Measurements from ENCODE around the gene ZSWIM8. TPM values are rescaled to one million over a fixed set of nuclear protein-coding genes. Genes with fewer than 3 reads are reported as not detected.

ZSWIM8 gene
- polyA plus RNA-seq, 2 of the 4 experiments (the other 2 are of a cell fraction): 24.3 to 44.5 TPM

Small RNA genes lying within 50 kb of the gene (small RNA-seq; reads per million reads assigned to genes)
- gene AC022400.4 (0 reads per million in 6 experiments), gene AC022400.9 (0 reads per million in 6 experiments), gene ZSWIM8-AS1 (0 reads per million in 6 experiments)

Other genes starting within 250 kb of the ZSWIM8 start
- gene USP54, start 194.3 kb upstream of the ZSWIM8 start, polyA plus RNA-seq (2011; rRNA removed): 32.5 and 35.4 TPM in 2 replicates
- gene USP54, start 194.3 kb upstream of the ZSWIM8 start, polyA plus RNA-seq (2017; fragmentation: RNase III; extraction: RNeasy Plus Mini Kit Qiagen cat#74134 plus additional on column Dnase treatment): 8.3 to 9.0 TPM (median 8.8 TPM) in 3 replicates
- gene MYOZ1, start 144.1 kb upstream of the ZSWIM8 start, polyA plus RNA-seq (2011; rRNA removed): 0.04 TPM in 1 of 2 replicates, not detected in the other
- gene MYOZ1, start 144.1 kb upstream of the ZSWIM8 start, polyA plus RNA-seq (2017; fragmentation: RNase III; extraction: RNeasy Plus Mini Kit Qiagen cat#74134 plus additional on column Dnase treatment): not detected in 3 replicates
- gene SYNPO2L, start 129.6 kb upstream of the ZSWIM8 start, polyA plus RNA-seq (2011; rRNA removed): not detected in 2 replicates
- not detected in 3 replicates for gene SYNPO2L, start 129.6 kb upstream of the ZSWIM8 start, polyA plus RNA-seq (2017; fragmentation: RNase III; extraction: RNeasy Plus Mini Kit Qiagen cat#74134 plus additional on column Dnase treatment)
- 4.0 and 4.9 TPM in 2 replicates for gene AGAP5, start 87.5 kb upstream of the ZSWIM8 start, polyA plus RNA-seq (2011; rRNA removed)
- gene AGAP5, start 87.5 kb upstream of the ZSWIM8 start, polyA plus RNA-seq (2017; fragmentation: RNase III; extraction: RNeasy Plus Mini Kit Qiagen cat#74134 plus additional on column Dnase treatment): 2.5 to 2.8 TPM (median 2.6 TPM) in 3 replicates
- 84.7 and 121 TPM in 2 replicates for gene SEC24C, start 41.2 kb upstream of the ZSWIM8 start, polyA plus RNA-seq (2011; rRNA removed)
- gene SEC24C, start 41.2 kb upstream of the ZSWIM8 start, polyA plus RNA-seq (2017; fragmentation: RNase III; extraction: RNeasy Plus Mini Kit Qiagen cat#74134 plus additional on column Dnase treatment): 52.6 to 54.3 TPM (median 54.1 TPM) in 3 replicates
- 67.2 and 75.4 TPM in 2 replicates for gene CHCHD1, start 3.6 kb upstream of the ZSWIM8 start, polyA plus RNA-seq (2011; rRNA removed)
- gene CHCHD1, start 3.6 kb upstream of the ZSWIM8 start, polyA plus RNA-seq (2017; fragmentation: RNase III; extraction: RNeasy Plus Mini Kit Qiagen cat#74134 plus additional on column Dnase treatment): 75.2 to 83.1 TPM (median 80.6 TPM) in 3 replicates
- 11.2 and 12.7 TPM in 2 replicates for gene NDST2, start 26.0 kb downstream of the ZSWIM8 start, polyA plus RNA-seq (2011; rRNA removed)
- gene NDST2, start 26.0 kb downstream of the ZSWIM8 start, polyA plus RNA-seq (2017; fragmentation: RNase III; extraction: RNeasy Plus Mini Kit Qiagen cat#74134 plus additional on column Dnase treatment): 11.7 to 14.9 TPM (median 14.2 TPM) in 3 replicates
- 22.6 and 27.5 TPM in 2 replicates for gene CAMK2G, start 88.9 kb downstream of the ZSWIM8 start, polyA plus RNA-seq (2011; rRNA removed)
- gene CAMK2G, start 88.9 kb downstream of the ZSWIM8 start, polyA plus RNA-seq (2017; fragmentation: RNase III; extraction: RNeasy Plus Mini Kit Qiagen cat#74134 plus additional on column Dnase treatment): 22.8 to 26.6 TPM (median 25.5 TPM) in 3 replicates
- gene PLAU, start 125.5 kb downstream of the ZSWIM8 start, polyA plus RNA-seq (2011; rRNA removed): 75.8 and 84.3 TPM in 2 replicates
- 82.6 to 88.3 TPM (median 87.2 TPM) in 3 replicates for gene PLAU, start 125.5 kb downstream of the ZSWIM8 start, polyA plus RNA-seq (2017; fragmentation: RNase III; extraction: RNeasy Plus Mini Kit Qiagen cat#74134 plus additional on column Dnase treatment)
- gene VCL, start 212.5 kb downstream of the ZSWIM8 start, polyA plus RNA-seq (2011; rRNA removed): 101 and 112 TPM in 2 replicates
- 111 to 119 TPM (median 112 TPM) in 3 replicates for gene VCL, start 212.5 kb downstream of the ZSWIM8 start, polyA plus RNA-seq (2017; fragmentation: RNase III; extraction: RNeasy Plus Mini Kit Qiagen cat#74134 plus additional on column Dnase treatment)